ENCODE measurements around the gene ESPN.

GRCh38 chr1:6467744-6468688, 43.4 kb downstream of the ESPN start:
- TF ChIP-seq CREM (IDR thresholded peaks at IDR 0.05; ENCODE audit: low read depth): no peak
- no peak for TF ChIP-seq CHD4 (IDR thresholded peaks at IDR 0.05)
- no peak for TF ChIP-seq CHD2 (IDR thresholded peaks at IDR 0.05; ENCODE audit: borderline replicate concordance, low read depth, low read length)
- no peak for TF ChIP-seq ESRRA (IDR thresholded peaks at IDR 0.05; ENCODE audit: low read length)
- no peak for TF ChIP-seq NBN (IDR thresholded peaks at IDR 0.05)
- no peak for TF ChIP-seq RAD51 (IDR thresholded peaks at IDR 0.05)
- TF ChIP-seq NFYB (IDR thresholded peaks at IDR 0.05; ENCODE audit: insufficient read depth, low read depth, low read length): no peak

Measured in GM12878 (cell line).